Measurements from ENCODE around the gene DEK. TPM values are rescaled to one million over a fixed set of nuclear protein-coding genes. Genes with fewer than 3 reads are reported as not detected.

DEK gene
- total and polyA plus RNA-seq, 7 donors, result 64.9 to 236 (median 181) TPM

DNA sequence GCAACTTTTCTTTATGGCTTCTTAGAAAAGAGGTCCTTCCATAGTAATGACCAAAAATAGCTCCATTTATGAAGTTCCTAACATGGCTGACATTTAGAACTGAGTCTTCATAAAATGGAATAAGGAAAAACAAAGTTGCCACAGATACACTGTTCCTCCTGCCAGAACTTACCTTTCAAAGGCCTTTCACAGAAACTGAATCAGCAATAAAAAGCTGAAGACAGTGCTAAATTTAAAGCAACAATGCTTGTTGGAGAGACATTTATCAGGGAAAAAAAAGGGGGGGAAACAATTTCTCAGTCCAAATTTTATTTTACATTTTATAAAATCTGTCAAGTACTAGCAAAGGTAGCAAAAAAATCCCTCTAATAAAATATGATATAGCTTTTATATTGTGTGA, 17.3 kb downstream of the DEK start:
- intact Hi-C loops (cut with DNase I), result no loop called here
- Histone ChIP-seq H3K9me3 (no peaks in the 10 kb centered on the region), H3K4me3 (no peak overlapping the region), H3K4me1 (peaks cover 0 to 21% (median 18%) of the 10 kb centered on the region in 4 donors), H3K27ac (no peak overlapping the region), H3K27me3 (no peaks in the 10 kb centered on the region), H3K36me3 (peaks cover 0 to 78% (median 6%) of the 10 kb centered on the region in 4 donors)
- DNase-seq, result no peak
- TF ChIP-seq POLR2A (IDR thresholded peaks at IDR 0.05) (no peak), POLR2AphosphoS5 (IDR thresholded peaks at IDR 0.05) (no peak), EP300 (IDR thresholded peaks at IDR 0.05) (no peak)
- TF ChIP-seq, protein P1, sequence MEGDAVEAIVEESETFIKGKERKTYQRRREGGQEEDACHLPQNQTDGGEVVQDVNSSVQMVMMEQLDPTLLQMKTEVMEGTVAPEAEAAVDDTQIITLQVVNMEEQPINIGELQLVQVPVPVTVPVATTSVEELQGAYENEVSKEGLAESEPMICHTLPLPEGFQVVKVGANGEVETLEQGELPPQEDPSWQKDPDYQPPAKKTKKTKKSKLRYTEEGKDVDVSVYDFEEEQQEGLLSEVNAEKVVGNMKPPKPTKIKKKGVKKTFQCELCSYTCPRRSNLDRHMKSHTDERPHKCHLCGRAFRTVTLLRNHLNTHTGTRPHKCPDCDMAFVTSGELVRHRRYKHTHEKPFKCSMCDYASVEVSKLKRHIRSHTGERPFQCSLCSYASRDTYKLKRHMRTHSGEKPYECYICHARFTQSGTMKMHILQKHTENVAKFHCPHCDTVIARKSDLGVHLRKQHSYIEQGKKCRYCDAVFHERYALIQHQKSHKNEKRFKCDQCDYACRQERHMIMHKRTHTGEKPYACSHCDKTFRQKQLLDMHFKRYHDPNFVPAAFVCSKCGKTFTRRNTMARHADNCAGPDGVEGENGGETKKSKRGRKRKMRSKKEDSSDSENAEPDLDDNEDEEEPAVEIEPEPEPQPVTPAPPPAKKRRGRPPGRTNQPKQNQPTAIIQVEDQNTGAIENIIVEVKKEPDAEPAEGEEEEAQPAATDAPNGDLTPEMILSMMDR (IDR thresholded peaks at IDR 0.05), result no peak

DNA sequence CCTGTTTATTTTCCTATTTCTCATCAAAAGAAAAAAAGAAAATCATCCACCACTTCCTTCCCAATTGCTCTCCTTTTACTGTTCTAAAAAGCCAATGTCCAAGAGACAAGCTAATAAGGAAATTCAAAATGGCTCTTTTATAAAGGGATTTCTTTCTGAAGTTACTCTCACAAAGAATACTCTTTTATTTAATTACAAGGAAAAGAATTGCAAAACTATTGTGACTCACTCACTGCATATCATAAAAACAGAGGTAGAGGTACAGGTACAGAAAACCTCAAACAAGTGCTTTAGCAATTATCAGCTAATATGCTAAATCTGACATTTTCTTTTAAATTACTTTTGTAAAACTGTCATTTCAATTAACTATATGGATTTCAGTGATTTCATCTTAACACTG, 18.1 kb downstream of the DEK start:
- Histone ChIP-seq H3K36me3 (peaks cover 0 to 71% (median 6%) of the 10 kb centered on the region in 4 donors), H3K4me3 (no peak overlapping the region), H3K4me1 (peaks cover 0 to 26% (median 26%) of the 10 kb centered on the region in 4 donors), H3K27ac (no peak overlapping the region), H3K27me3 (no peaks in the 10 kb centered on the region), H3K9me3 (no peaks in the 10 kb centered on the region)
- intact Hi-C loops (cut with DNase I), result no loop called here
- no peak for DNase-seq
- TF ChIP-seq POLR2A (IDR thresholded peaks at IDR 0.05) (no peak), POLR2AphosphoS5 (IDR thresholded peaks at IDR 0.05) (no peak), EP300 (IDR thresholded peaks at IDR 0.05) (no peak)
- TF ChIP-seq, protein P1 (IDR thresholded peaks at IDR 0.05), result no peak

DNA sequence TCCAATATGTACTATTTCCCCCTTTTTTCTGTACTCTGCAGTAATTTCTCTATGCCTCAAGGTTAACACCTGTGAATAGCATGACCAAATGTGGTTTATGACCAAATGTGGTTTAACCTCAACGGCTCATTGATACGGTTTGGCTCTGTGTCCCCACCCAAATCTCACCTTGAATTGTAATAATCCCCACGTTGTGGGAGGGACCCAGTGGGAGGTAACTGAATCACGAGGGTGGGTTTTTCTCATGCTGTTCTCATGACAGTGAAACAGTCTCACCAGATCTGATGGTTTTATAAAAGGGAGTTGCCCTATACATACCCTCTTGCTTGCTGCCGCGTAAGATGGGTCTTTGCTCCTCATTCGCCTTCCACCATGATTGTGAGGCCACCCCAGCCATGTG, 18.7 kb downstream of the DEK start:
- Histone ChIP-seq H3K9me3 (no peaks in the 10 kb centered on the region), H3K4me3 (no peak overlapping the region), H3K27ac (no peak overlapping the region), H3K27me3 (no peaks in the 10 kb centered on the region), H3K36me3 (peaks cover 0 to 67% (median 6%) of the 10 kb centered on the region in 4 donors), H3K4me1 (peaks cover 0 to 31% (median 28%) of the 10 kb centered on the region in 4 donors)
- no peak for DNase-seq
- TF ChIP-seq POLR2AphosphoS5 (IDR thresholded peaks at IDR 0.05) (no peak), POLR2A (IDR thresholded peaks at IDR 0.05) (no peak), EP300 (IDR thresholded peaks at IDR 0.05) (no peak)
- TF ChIP-seq, protein P1 (IDR thresholded peaks at IDR 0.05), result no peak
- intact Hi-C loops (cut with DNase I), result no loop called here
- 54 to 65% methylated on average over 7 of the region's 7 CpGs for WGBS, 2 donors

DNA sequence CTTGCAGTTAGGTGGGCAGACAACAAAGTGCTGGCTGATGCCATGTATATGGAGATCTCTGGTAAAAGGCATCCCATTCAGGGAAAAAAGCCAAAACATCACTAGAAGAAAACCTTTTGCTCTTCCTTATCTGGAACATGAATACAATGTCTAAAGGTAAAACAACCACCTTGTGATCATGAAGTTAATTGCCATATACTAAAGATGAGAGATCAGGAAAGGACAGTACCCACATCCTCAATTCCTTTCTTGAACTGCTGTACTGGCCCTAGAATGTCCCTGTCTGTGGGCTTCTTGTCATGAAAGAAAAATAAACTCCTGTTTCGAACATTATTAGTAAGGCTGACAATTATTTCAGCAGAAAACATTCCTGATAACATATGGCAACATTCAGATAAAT, 19.3 kb downstream of the DEK start:
- WGBS, 2 donors, result 86% methylated on average over 1 of the region's 1 CpG
- H3K4me1 ChIP-seq, result peaks cover 0 to 37% (median 28%) of the 10 kb centered on the region in 4 donors
- no peaks in the 10 kb centered on the region for H3K9me3 ChIP-seq
- no peak for TF ChIP-seq POLR2AphosphoS5 (IDR thresholded peaks at IDR 0.05)
- TF ChIP-seq EP300 (IDR thresholded peaks at IDR 0.05), result no peak
- TF ChIP-seq POLR2A (IDR thresholded peaks at IDR 0.05), result no peak
- TF ChIP-seq, protein P1 (IDR thresholded peaks at IDR 0.05), result no peak
- peaks cover 0 to 65% (median 6%) of the 10 kb centered on the region in 4 donors for H3K36me3 ChIP-seq
- H3K4me3 ChIP-seq, result no peak overlapping the region
- H3K27ac ChIP-seq, result no peak overlapping the region
- intact Hi-C loops (cut with DNase I), result no loop called here
- H3K27me3 ChIP-seq, result no peaks in the 10 kb centered on the region
- DNase-seq, result no peak

DNA sequence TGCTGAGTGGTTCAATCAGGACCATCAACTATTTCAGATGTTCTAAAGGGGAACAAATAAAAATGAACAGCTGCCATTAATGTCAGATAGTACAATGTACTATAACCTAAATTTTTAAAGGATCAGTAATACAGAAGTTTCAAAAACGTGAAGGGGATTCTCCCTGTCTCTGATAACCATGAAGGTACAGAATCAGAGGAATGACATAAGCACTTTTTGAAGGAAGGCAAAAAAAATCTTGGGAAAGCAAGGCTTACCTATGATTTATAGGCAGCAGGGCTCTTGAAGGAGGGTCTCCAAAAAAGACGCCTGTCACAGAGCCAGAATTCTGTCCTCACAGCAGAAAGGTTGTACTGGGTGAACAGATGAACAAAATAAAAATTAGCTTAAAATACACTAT, 20.1 kb downstream of the DEK start:
- H3K4me3 ChIP-seq, result no peak overlapping the region
- intact Hi-C loops (cut with DNase I), result no loop called here
- TF ChIP-seq, protein P1 (IDR thresholded peaks at IDR 0.05), result no peak
- TF ChIP-seq EP300 (IDR thresholded peaks at IDR 0.05) (no peak), POLR2AphosphoS5 (IDR thresholded peaks at IDR 0.05) (no peak), POLR2A (IDR thresholded peaks at IDR 0.05) (no peak)
- peaks cover 0 to 58% (median 6%) of the 10 kb centered on the region in 4 donors for H3K36me3 ChIP-seq
- H3K27me3 ChIP-seq, result no peaks in the 10 kb centered on the region
- WGBS, 2 donors, result 86 to 89% methylated on average over 2 of the region's 2 CpGs
- no peaks in the 10 kb centered on the region for H3K9me3 ChIP-seq
- H3K27ac ChIP-seq, result no peak overlapping the region
- H3K4me1 ChIP-seq, result peaks cover 0 to 39% (median 28%) of the 10 kb centered on the region in 4 donors
- DNase-seq, result no peak
